HL-60 (cell line): ENCODE data around the gene UBP1.

Source experiments
- CTCF ChIP-seq: IDR thresholded peaks from one replicate; pipeline ENCODE4 v1.5.1; 2011; ENCODE audit warnings: low read length, control low read depth, inconsistent platforms; ENCODE audit not compliant: insufficient read depth
- POLR2AphosphoS5 ChIP-seq: IDR thresholded peaks from 2 replicates; pipeline ENCODE4 v1.6.1; 2012; ENCODE audit warnings: low read depth

- no peak for TF ChIP-seq CTCF
- no peak for TF ChIP-seq POLR2AphosphoS5
These were observed 14.1 kb downstream of the UBP1 start for GRCh38 chr3:33426068-33426467.
